Activated CD8-positive, alpha-beta memory T cell treated with anti-CD3 and anti-CD28 coated beads for 4 hours (primary cell): Measurements from ENCODE around the gene MAPRE3.
A peak's percentile ranks its signal among the peaks of the same experiment; 100 is the strongest.
"Not testable (repeated sequence)": the region's sequence is repeated elsewhere in the genome, so short reads cannot be mapped to it uniquely, and the experiment has no call there.

Experiments used
- DNase-seq, 2 donors: peaks; one replicate each; pipeline ENCODE4 v3.0.0-alpha.2; 2020; ENCODE audit warnings: low read depth in 2 of 2

Gene MAPRE3

GRCh38 chr2:26970244-26970927 is at the start of gene MAPRE3:
TSS of gene MAPRE3 (plus strand) at chr2:26970637. CDS start at chr2:27022219, 51,582 bp downstream.
- peak; percentile 58 to 59 for DNase-seq

DNA sequence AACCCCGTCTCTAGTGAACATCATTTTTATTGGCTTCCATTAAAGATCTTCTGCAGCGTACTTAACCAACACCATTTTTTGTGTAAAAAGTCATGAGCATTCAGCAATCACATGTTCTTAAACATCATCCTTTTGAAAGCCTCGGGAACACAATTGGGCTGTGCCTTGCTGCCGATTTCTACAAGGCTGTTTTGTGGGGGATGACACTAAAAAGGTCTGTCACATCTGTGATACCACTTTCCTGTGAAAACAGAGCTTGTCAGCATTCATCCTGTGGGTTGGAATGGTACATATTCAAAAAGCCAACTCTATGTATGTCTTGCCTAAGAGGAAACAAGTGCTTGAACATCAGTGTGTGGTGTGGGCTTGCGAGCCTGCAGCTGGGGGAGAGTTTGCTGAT is 49.1 kb upstream of the MAPRE3 start:
- no peak for DNase-seq

DNA sequence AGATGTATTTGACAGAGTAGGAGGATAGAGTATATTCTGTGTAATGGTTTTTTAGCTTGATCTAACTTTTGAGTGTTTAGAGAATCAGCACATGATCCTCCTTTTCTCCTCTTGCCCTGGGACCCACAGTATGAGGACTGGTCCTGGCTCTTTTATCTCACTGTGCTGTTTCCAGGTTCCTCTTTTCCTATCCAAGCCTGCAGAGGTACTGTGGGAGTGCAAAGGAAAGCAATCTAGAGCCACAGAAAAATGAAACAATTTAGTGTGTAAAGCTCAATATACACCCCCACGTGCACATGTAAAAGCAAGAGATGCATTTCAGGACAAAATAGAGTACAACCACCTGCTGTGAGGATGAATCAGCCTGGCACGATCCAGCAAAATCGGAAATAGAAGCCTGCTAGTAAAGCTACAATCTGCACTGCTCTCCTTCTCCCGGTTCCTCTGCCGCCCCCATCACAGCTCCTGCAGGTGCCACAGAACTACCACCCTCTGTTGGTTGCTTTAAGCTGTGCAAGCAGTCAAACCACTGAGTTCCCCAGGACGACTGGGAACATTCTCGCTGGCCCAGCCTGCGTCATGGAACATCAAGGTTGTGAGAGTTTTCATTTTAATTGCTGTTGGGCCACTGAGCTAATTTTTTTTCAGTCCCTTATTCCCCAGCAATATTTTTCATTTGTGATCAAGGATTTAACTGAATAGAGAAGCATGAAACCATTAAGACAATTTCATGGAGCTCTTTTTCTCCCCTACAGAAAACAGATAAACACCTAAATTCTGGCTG is 47.8 kb upstream of the MAPRE3 start:
- peak in 1 of 2 donors; percentile 5 for DNase-seq

DNA sequence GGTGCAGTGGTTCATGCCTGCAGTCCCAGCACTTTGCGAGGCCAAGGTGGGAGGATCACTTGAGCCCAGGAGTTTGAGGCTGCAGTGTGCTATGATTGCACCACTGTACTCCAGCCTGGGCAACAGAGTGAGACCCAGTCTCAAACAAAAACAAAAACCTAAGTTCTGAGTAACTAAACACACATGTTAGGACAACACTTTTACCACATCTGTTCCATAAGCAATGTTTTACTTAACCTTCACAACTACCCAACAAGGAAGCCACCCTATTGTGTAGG is 47.3 kb upstream of the MAPRE3 start:
- DNase-seq = not testable (repeated sequence)

DNA sequence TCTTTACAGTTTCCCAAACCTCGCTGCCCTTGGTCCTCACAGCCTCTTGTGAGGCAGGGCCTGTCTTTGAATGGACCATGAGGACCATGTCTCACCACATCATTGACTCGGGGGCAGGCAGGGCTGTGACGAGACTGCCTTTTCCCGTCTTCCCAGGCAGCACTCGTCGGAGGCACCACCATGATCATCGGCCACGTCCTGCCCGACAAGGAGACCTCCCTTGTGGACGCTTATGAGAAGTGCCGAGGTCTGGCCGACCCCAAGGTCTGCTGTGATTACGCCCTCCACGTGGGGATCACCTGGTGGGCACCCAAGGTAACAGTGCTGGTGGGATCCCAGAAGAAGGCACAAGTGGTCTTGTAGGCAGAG is 45.7 kb upstream of the MAPRE3 start:
- DNase-seq = no peak

DNA sequence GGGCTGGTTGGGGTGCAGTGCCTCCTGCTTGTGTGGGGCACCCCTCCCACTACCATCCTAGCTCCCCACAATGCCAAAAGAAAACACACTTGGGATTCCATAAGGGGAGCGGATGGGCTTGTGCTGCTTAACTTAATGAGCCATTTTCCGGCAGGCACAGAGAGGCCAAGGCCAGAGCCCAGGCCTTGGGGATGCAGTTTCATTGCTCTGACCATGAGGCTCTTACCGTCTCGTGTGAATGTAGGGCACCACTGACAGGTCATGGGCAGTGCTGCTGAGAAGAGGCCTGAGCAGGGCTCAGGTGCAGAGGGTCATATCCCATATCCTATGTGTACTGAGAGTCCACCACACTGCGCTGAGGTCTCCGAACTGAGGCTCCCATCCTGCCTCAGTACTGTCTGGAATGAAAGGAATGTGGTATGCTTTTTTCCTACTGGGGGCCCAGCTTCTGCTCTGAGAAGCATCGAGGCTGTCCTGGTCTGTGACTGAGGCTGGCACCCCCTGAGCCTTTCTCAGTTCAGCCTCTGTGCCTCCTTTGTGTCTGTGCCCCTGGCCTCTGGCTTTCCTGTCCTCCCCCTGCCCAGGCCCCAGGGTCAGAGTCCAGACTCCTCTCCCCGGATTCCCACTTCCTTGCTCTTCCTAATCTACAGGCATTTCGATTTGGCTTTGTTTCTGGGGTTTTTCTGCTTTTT is 45.2 kb upstream of the MAPRE3 start:
- DNase-seq = no peak

- DNase-seq = no peak
Observed at GRCh38 chr2:26927221-26927620, 43.2 kb upstream of the MAPRE3 start.

GRCh38 chr2:26932974-26933373 is 37.5 kb upstream of the MAPRE3 start:
- DNase-seq = no peak

DNA sequence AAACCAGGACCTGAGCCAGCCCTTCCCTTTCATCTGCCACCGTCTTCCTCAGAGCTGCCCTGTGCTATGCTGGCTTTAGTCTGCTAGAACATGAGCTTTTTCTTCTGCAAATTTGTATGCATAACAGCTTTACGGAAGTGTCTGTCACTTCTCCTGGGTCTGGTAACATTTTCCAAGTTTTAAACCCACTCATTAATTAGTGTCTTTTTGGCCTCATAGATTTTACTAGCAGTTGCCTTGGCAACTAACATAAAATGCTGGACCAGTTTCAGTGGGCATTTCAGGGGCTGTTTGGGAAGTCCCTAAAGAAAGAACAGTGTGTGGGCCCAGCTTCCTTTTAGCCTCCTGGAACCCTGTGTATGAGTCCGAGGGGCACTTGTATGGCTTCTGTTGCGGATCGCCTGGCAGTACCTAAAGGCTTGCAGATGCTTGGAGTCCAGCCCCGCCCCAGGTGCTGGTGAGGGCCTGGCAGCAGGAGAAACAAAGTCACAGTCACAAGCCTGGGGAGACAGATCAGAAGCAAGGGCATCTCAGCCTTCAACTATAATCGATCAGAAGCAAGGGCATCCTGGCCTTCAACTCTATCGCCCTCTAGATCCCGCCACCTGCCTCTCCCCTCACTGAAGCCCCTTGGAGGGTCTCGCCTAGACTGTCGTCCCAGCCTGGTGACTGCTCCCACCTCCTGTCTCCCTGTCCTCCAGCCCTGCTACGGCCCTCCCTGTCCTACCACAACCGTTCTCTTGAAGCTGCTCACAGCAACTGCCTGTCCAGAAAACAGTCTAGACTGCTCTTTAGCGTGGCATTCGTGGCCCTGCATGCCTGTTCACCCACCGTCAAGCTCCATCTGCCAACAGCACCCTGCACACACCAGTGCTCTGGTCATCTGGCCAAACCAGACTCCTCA is 36.8 kb upstream of the MAPRE3 start:
- DNase-seq = no peak

DNA sequence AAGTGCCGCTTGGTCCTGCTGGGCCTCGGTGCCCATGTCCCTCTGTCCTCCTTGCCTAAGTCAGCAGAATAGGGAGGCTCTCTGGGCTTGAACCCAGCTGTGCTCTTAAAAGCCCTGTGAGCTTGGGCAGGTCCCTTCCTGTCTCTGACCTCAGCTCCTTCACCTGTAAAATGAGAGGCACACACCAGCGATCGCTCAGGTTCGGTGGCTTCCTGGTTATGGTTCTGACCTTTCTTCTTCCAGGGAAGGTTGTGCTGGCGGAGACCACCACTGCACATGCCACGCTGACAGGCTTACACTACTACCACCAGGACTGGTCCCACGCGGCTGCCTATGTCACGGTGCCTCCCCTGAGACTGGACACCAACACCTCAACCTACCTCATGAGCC is 36.1 kb upstream of the MAPRE3 start:
- DNase-seq = no peak

GRCh38 chr2:26934985-26935384 is 35.5 kb upstream of the MAPRE3 start:
- DNase-seq = no peak

GRCh38 chr2:26936855-26937254 is 33.6 kb upstream of the MAPRE3 start:
- DNase-seq = no peak

DNA sequence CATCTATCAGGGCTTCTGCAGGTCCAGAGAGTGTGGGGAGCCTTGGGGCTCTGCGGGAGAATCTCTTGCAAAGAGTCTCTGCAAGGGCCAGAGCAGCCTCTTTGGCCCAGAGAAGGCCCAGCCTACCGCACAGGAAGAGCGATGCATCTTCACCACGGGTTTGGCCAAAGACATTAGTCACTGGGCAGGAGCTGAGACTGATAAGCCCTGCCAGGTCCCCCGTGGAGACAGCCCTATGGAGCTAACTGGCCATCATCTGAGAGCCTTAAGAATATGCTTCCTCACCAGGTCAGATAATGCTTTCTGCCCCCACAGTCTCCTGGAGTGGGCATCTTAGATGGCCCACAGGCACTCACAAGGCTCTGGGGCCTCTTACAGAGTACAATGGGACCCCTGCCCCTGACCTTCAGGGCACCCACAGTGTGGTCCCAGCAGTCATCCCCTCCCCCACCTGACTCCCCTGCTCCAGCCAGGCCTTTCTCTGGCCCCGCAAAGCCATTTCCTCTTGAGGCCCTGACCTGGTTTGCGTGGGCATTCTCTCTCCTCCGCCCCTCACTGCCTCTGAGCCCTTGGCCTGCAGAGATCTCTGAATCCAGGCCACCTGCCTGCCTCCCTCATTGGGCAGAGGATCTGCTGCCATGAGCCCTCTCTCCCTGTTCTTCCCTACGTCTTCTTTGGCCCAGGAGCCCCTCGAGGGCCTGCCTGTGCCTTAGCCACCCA is 31.9 kb upstream of the MAPRE3 start:
- DNase-seq = no peak

GRCh38 chr2:26940001-26940400 is 30.4 kb upstream of the MAPRE3 start:
- DNase-seq = no peak

GRCh38 chr2:26941486-26941885 is 29.0 kb upstream of the MAPRE3 start:
- DNase-seq = no peak

GRCh38 chr2:26942543-26943295 is 27.7 kb upstream of the MAPRE3 start:
- DNase-seq = peak; percentile 22 to 24

- DNase-seq = no peak
Observed at GRCh38 chr2:26945991-26946750, 24.3 kb upstream of the MAPRE3 start.

- DNase-seq = no peak
Observed at GRCh38 chr2:26946841-26947784, 23.3 kb upstream of the MAPRE3 start.

- DNase-seq = no peak
Observed at GRCh38 chr2:26948800-26949199, 21.6 kb upstream of the MAPRE3 start.
